WI38 (cell line): ENCODE data around the gene GSTM2.

ENCODE experiments used
- H3K4me3 ChIP-seq: 2 replicates; pipeline ENCODE4 v1.5.1; 2011; ENCODE audit warnings: low read depth, mild to moderate bottlenecking, control low read depth, low read length
- TF ChIP-seq, protein P1 (sequence below): IDR thresholded peaks from 2 replicates; pipeline ENCODE4 v1.5.1; 2012; ENCODE audit warnings: low read depth, mild to moderate bottlenecking, control low read depth, low read length

The GSTM2 gene

DNA sequence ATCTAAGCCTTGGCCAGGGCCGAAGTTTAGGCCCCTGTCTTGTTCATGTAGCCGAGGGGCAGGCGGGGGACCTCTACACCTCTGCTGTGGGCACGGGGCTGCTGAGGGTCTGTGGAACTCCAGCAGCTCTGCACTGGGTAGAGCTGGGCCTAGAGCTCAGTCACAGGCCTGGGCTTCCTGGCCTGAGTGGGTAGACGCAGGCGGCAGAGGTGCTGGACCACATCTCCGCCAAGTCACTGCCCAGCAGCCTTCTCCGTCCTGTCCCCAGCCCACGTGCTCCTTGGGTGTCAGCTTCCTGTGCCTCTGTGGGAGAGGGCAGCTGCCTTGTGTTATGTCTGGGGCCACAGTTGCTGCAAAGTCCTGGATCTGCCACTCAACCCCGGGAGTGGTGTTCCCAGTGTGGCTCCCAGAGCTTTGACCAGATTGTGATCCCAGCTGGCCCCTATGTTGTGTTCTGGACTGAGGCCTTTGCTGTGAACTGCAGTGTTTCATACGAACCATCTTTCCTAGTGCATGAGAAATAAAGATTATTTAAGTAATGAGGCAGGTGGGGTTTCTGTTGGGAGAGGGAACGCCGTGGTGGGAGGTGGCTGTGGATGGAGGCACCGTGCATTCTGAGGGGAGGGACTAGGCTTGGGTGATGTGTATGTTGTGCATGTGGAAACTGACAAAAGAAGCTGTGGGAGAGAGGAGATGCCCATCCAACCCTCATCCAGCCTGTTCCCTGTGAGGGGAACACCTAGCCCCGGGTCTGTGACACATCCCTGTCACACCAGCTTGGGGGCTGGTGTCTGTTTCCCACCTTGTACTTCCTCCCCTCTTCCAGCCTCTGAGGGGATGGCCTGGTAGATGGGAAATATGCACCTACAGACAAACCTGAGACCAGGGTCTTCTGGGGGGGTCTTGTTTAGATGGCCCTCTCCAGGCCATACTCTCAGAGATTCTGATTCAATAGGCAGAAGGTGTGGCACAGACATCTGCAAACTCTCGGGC, 36.0 kb upstream of the GSTM2 start:
- TF ChIP-seq, protein P1, sequence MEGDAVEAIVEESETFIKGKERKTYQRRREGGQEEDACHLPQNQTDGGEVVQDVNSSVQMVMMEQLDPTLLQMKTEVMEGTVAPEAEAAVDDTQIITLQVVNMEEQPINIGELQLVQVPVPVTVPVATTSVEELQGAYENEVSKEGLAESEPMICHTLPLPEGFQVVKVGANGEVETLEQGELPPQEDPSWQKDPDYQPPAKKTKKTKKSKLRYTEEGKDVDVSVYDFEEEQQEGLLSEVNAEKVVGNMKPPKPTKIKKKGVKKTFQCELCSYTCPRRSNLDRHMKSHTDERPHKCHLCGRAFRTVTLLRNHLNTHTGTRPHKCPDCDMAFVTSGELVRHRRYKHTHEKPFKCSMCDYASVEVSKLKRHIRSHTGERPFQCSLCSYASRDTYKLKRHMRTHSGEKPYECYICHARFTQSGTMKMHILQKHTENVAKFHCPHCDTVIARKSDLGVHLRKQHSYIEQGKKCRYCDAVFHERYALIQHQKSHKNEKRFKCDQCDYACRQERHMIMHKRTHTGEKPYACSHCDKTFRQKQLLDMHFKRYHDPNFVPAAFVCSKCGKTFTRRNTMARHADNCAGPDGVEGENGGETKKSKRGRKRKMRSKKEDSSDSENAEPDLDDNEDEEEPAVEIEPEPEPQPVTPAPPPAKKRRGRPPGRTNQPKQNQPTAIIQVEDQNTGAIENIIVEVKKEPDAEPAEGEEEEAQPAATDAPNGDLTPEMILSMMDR = no peak

DNA sequence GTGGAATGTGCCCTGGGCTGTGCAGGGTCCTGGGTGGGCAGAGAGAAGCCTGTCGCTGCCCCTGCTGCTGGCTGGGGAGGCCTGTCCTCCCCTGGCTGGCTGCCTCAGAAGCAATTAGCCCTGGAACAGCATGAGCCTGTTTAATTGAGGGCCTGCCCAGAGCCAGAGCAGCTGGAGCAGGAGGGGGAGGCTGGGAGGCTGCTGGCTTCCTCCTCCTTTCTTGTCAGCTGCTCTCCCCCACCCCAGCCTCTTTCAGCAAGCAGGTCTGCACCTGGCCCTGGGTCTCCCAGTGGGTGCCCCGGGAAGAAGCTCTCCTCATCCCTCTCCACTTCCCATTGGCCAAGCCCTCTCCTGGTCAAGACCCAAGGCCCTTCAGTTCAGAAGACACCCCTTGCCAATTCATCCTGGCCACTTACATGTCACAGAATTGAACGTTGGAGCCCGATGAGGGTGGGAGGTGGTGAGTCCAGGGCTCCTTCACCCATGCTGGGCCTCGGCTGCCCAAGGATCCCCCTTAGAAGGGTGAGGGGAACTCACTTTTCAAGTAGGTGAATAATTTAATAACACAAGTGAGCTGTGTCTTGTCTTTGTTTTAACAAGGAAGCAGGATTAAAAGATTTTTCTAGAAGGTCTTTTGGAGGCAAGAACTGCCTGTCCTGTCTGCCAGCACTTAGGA, 35.0 kb upstream of the GSTM2 start:
- no peak overlapping the region for H3K4me3 ChIP-seq
- TF ChIP-seq, protein P1 = no peak

More for the DNA sequence above, 36.0 kb upstream of the GSTM2 start:
- no peak overlapping the region for H3K4me3 ChIP-seq

DNA sequence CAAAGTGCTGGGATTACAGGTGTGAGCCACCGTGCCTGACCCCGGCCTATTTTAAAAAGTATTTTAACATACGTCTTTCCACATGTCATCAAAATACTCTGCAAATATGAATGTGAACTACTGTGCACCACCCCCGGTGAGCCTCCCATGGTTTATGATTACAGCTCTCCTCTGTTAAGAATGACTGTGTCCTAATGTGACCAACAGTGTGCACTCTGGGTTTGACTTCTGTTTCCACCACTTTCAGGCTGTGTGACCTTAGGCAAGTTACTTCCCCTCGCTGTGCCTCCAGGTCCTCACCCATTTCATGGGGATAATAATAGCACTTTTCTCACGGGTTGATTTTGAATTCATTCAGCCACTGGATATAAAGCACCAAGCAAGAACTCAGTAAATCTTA, 33.6 kb upstream of the GSTM2 start:
- no peak overlapping the region for H3K4me3 ChIP-seq
- TF ChIP-seq, protein P1 = no peak

DNA sequence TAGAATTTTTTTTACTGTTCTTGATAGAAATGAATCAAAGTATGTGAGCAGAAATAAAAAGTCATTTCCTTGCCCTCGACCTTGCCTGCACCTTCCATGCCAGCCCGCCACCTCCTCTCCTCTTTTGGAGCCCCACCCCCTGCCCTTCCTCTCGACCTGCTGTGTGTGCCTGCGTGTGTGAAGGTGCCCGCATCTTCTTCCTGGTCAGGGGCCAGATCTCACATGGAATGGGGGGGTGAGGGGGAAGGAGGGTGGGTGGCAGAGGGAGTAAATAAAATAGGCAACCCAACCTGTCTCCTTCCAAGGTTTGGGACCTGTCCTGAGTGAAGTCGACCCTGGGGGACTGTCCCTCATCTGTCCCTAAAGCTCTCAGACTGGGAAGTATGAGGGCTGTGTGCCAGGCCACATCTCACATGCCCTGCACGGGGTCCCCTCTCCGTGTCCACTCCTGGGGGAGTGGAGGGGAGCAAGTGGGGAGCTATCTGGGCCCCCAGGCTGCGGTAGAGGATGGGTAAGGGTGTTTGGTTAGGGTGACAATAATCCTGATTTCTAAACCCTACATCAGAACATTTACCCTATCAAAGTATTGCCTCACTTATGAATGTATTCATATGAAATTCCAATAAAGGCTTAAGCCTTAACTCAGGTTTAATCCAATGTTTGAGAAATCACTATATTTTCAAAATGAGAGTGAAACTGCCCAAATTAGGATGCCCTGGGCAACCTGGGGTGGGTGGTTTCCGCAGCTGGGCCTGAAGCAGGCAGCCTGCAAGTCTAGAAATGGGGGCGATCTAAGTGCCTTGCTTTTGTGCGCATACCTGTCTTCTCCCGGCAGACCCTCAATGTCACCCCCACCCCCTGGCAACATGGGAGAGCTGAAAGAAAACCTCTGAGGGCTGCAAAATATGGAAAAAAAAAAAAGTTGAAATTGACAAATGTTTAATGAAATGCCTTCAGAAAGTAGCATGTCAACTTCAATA, 32.8 kb upstream of the GSTM2 start:
- no peak overlapping the region for H3K4me3 ChIP-seq
- TF ChIP-seq, protein P1 = no peak

DNA sequence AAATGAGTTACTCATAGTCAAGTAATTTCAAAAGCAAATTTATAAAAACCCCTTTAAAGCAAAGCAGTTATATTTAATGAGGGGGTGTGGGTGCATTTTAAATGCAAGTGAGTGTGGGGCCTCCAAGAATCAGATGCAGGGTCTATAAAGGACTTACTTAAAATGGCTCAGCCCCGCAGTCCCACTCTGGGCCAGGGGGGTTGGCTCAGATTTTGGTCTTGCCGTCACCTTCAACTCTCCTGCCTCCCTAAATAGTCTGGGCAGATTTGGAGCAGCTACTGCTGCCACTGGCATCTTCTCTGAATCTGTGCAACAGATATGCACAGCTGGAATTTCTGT, 32.0 kb upstream of the GSTM2 start:
- H3K4me3 ChIP-seq = no peak overlapping the region
- TF ChIP-seq, protein P1 = no peak

DNA sequence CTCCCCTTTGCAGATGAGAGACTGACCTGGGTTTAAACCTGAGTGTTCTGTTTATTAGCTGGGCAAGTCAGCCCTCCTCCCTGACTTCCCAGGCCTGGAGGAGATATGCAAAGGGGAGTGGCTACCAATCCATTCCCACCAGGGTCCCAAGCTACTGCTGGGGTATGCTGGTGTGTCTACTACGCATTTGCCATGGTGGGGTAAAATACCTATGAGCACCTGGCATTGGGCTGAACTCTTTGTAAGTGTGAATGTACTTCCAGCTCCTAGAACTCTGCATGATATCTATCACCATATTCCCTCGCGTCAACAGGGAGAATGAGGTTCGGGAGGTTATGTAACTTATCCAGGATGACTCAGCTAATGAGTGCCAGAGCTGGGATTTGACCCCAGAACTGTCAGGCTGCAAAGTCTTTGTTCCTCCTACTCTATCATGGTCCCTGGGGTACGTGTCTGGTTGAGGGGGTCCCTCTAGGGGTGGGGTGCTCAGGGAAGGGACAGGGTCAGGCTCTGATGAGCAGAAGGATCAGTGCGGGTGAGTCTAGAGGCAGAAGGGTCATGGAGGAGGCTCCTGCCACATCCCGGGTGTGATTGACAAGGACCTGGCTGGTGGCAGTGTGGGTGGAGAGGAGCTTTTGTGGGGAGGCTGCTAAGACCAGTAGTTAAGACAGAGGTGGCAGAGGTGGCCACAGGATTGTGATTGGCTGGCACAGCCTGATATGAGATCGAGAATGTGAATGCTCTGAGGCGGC, 31.5 kb upstream of the GSTM2 start:
- no peak overlapping the region for H3K4me3 ChIP-seq
- TF ChIP-seq, protein P1 = no peak
